K562 (cell line): ENCODE results near the gene GSTM2. TPM values are rescaled to one million over a fixed set of nuclear protein-coding genes. Genes with fewer than 3 reads are reported as not detected.

ENCODE experiments used
- ATAC-seq: fragments of 200-7000 bp; cut with Tn5 transposase; 3 replicates; pipeline ENCODE4 v1.9.1; 2020; ENCODE audit warnings: moderate library complexity
- BruUV-seq: library from RNA; stranded (reverse); fragments of 400-500 nt; replicated peaks from 2 replicates; lab custom pipeline; 2021; lab: Mats Ljungman, UMichigan
- CTCF ChIA-PET: fragments of 300-600 bp; formaldehyde crosslinking; extraction: SDS; loops from one replicate; lab custom pipeline; 2021; ENCODE audit warnings: low intra/inter-chr PET ratio; lab: Yijun Ruan, JAX
- POLR2A ChIA-PET: fragments of 300-600, 350-650 bp; sonication (Branson Sonifier 250); formaldehyde crosslinking; extraction: SDS; loops from one replicate; lab custom pipeline; 2021; ENCODE audit warnings: antibody characterized with exemption, inconsistent platforms; lab: Yijun Ruan, JAX
- DNase-seq, 4 experiments: peaks; one replicate each; pipeline versions ENCODE4 v3.0.0 to v3.0.0-alpha.2; 2011 to 2018; ENCODE audit warnings: low spot score in 3 of 4, mixed read lengths in 3 of 4; ENCODE audit errors: extremely low read depth in 1 of 4
- FAIRE-seq: peaks from 2 replicates; lab custom pipeline; 2011; peaks lifted over from hg19 to GRCh38; lab: Jason Lieb, UNC
- H2AFZ ChIP-seq: 2 replicates; pipeline ENCODE4 v1.6.0; 2011; ENCODE audit warnings: low read depth, low read length, control low read depth, inconsistent platforms
- H3K27ac ChIP-seq: fragments of 200-600 bp; 3 replicates; pipeline ENCODE4 v1.8.0; 2011; ENCODE audit warnings: low read depth, mild to moderate bottlenecking, control low read depth, inconsistent platforms, low read length, moderate library complexity, mixed read lengths; ENCODE audit errors: extremely low read depth
- H3K27me3 ChIP-seq, 2 experiments: fragments of 300-600 bp in 1 of 2; 2 replicates in 1 of 2; 3 replicates in 1 of 2; pipeline versions ENCODE4 v1.6.0 to v1.8.0; 2011; ENCODE audit warnings: inconsistent platforms in 2 of 2, low read length in 2 of 2, mild to moderate bottlenecking in 1 of 2, mixed read lengths in 1 of 2, moderate library complexity in 1 of 2; ENCODE audit not compliant: control insufficient read depth in 2 of 2, insufficient read depth in 2 of 2
- H3K36me3 ChIP-seq: fragments of 300-600 bp; 3 replicates; pipeline ENCODE4 v1.8.0; 2011; ENCODE audit warnings: mild to moderate bottlenecking, low read length, inconsistent platforms; ENCODE audit not compliant: control insufficient read depth, insufficient read depth
- H3K4me1 ChIP-seq, 2 experiments: fragments of 200-600 bp in 1 of 2; replicated peaks in 1 of 2; 2 replicates in 1 of 2; 3 replicates in 1 of 2; pipeline versions ENCODE4 v1.5.1 to v1.8.0; 2011; ENCODE audit warnings: inconsistent platforms in 2 of 2, low read length in 2 of 2, mild to moderate bottlenecking in 1 of 2, mixed read lengths in 1 of 2, moderate library complexity in 1 of 2; ENCODE audit not compliant: control insufficient read depth in 2 of 2, insufficient read depth in 2 of 2
- H3K4me2 ChIP-seq: 2 replicates; pipeline ENCODE4 v1.6.1; 2011; ENCODE audit warnings: low read length, control low read depth, inconsistent platforms, mixed read lengths; ENCODE audit not compliant: insufficient read depth
- H3K4me3 ChIP-seq: fragments of 200-600 bp; sonication (generic), shearing (Covaris generic); 2 replicates; pipeline ENCODE4 v1.5.1; 2016; ENCODE audit warnings: control low read depth, inconsistent platforms
- H3K79me2 ChIP-seq: fragments of 200-600 bp; 3 replicates; pipeline ENCODE4 v1.8.0; 2011; ENCODE audit warnings: low read length, inconsistent platforms; ENCODE audit not compliant: control insufficient read depth, insufficient read depth
- H3K9ac ChIP-seq, 2 experiments: 2 replicates each; pipeline versions ENCODE4 v1.6.0 to v1.6.1; 2011; ENCODE audit warnings: low read depth in 2 of 2, low read length in 2 of 2, control low read depth in 1 of 2, inconsistent platforms in 1 of 2, mild to moderate bottlenecking in 1 of 2, mixed read lengths in 1 of 2; ENCODE audit not compliant: insufficient read depth in 1 of 2
- H3K9me1 ChIP-seq: one replicate; pipeline ENCODE4 v1.6.0; 2011; ENCODE audit warnings: inconsistent platforms, mild to moderate bottlenecking, low read length, moderate library complexity; ENCODE audit not compliant: control insufficient read depth, insufficient read depth
- H3K9me3 ChIP-seq: replicated peaks from 2 replicates; pipeline ENCODE4 v1.5.1; 2011; ENCODE audit warnings: low read depth, low read length, inconsistent platforms; ENCODE audit not compliant: control insufficient read depth, insufficient read depth
- H4K20me1 ChIP-seq: replicated peaks from 2 replicates; pipeline ENCODE4 v1.6.1; 2011; ENCODE audit warnings: low read length, inconsistent platforms, mixed read lengths; ENCODE audit not compliant: control insufficient read depth, insufficient read depth
- ASH1L ChIP-seq: fragments of 450-650 bp; IDR thresholded peaks from 2 replicates; pipeline ENCODE4 v1.6.1; 2018; ENCODE audit warnings: borderline replicate concordance, mild to moderate bottlenecking, low read depth; ENCODE audit not compliant: partially characterized antibody
- MEF2D ChIP-seq: conservative IDR thresholded peaks from 2 replicates; pipeline ENCODE4 v1.6.1; 2016; ENCODE audit warnings: low read depth, missing genetic modification characterization, missing compliant biosample characterization
- NELFE ChIP-seq: IDR thresholded peaks from 2 replicates; pipeline ENCODE4 v1.6.1; 2011; ENCODE audit warnings: mild to moderate bottlenecking; ENCODE audit not compliant: insufficient read depth, insufficient read length
- NFIC ChIP-seq: fragments of 450-650 bp; IDR thresholded peaks from 2 replicates; pipeline ENCODE4 v1.6.1; 2017; ENCODE audit warnings: mild to moderate bottlenecking, inconsistent platforms
- NR2C2 ChIP-seq, 2 experiments: fragments of 200-800 bp in 1 of 2; sonication (Bioruptor generic) in 1 of 2; sonication (generic) in 1 of 2; formaldehyde crosslinking in 1 of 2; IDR thresholded peaks; 2 replicates each; pipeline versions ENCODE4 v1.6.1 to v1.8.0; 2016 to 2022; ENCODE audit warnings: mild to moderate bottlenecking in 1 of 2, missing compliant biosample characterization in 1 of 2, missing genetic modification characterization in 1 of 2, missing genetic modification reagents in 1 of 2
- PHB2 ChIP-seq: fragments of 450-650 bp; IDR thresholded peaks from 2 replicates; pipeline ENCODE4 v1.6.1; 2017; ENCODE audit warnings: low read depth
- ZBTB7A ChIP-seq: IDR thresholded peaks from 2 replicates; pipeline ENCODE4 v1.6.1; 2011; ENCODE audit warnings: low read depth, mild to moderate bottlenecking, low read length, moderate library complexity, borderline replicate concordance; ENCODE audit not compliant: control insufficient read depth
- ZNF121 ChIP-seq: sonication (generic); formaldehyde crosslinking; conservative IDR thresholded peaks from 2 replicates; pipeline ENCODE4 v1.8.0; 2022; ENCODE audit warnings: missing genetic modification reagents
- ZNF133 ChIP-seq: fragments of 250-450 bp; sonication (Bioruptor Pico); IDR thresholded peaks from 2 replicates; pipeline ENCODE4 v1.4.0; 2020; ENCODE audit warnings: mild to moderate bottlenecking
- ZNF77 ChIP-seq: fragments of 250-450 bp; sonication (Bioruptor Pico); IDR thresholded peaks from 2 replicates; pipeline ENCODE4 v1.5.0; 2020
- WGBS: fragments of 100-300 bp; shearing (Covaris generic); methylation state at CpG from one replicate; pipeline ENCODE4 v1.1.6; 2016; ENCODE audit warnings: low coverage, mixed read lengths; ENCODE audit not compliant: insufficient coverage; ENCODE audit errors: missing lambda C conversion rate; 5-methylcytosine and 5-hydroxymethylcytosine counted together
- in situ Hi-C: fragments of 300-500 bp; cut with MboI; formaldehyde crosslinking; loops from 4 replicates; pipeline ENCODE4 v1.15.0; 2018; ENCODE audit warnings: inconsistent platforms, mixed read lengths
- intact Hi-C: fragments of 100-400 bp; cut with micrococcal nuclease; formaldehyde crosslinking; loops from 2 replicates; pipeline ENCODE4 v1.14.2; 2022
- polyA plus RNA-seq, 8 experiments: library from polyadenylated mRNA; depleted of rRNA in 4 of 8; stranded (reverse) in 5 of 8; unstranded in 3 of 8; fragments of >200 nt; fragmentation: Nextera tagmentation in 2 of 8; fragmentation: Illumina TruSeq in 1 of 8; extraction: Ambion mirVana in 2 of 8; extraction: Trizol in 1 of 8; gene quantifications; 2 replicates each; pipeline versions ENCODE4 v1.2.1 to v1.2.3, GENCODE V29; 2011 to 2014; ENCODE audit warnings: inconsistent platforms in 1 of 8, missing spikeins in 1 of 8
- total RNA-seq, 7 experiments: library from RNA; depleted of rRNA in 6 of 7; stranded (reverse); fragments of >200 nt in 6 of 7; fragmentation: Illumina TruSeq in 2 of 7; extraction: Trizol in 2 of 7; gene quantifications; 2 replicates each; pipeline versions ENCODE4 v1.2.1 to v1.2.3, GENCODE V29; 2011 to 2021; ENCODE audit warnings: low replicate concordance in 1 of 7
- TF ChIP-seq, protein P1 (sequence below): sonication (generic); formaldehyde crosslinking; IDR thresholded peaks from 2 replicates; pipeline ENCODE4 v1.8.1; 2023; ENCODE audit warnings: missing genetic modification reagents, mild to moderate bottlenecking, borderline replicate concordance
- TF ChIP-seq, protein P2 (sequence below): sonication (generic); formaldehyde crosslinking; IDR thresholded peaks from 2 replicates; pipeline ENCODE4 v1.8.0; 2023; ENCODE audit warnings: mild to moderate bottlenecking, missing genetic modification reagents
- TF ChIP-seq, protein P3 (sequence below): fragments of 450-650 bp; IDR thresholded peaks from 2 replicates; pipeline ENCODE4 v1.6.1; 2016; ENCODE audit warnings: missing biosample characterization, missing genetic modification characterization

Gene GSTM2
- total and polyA plus RNA-seq, 9 of the 15 experiments (the other 6 are each of a cell fraction or from before 2014, with no cell fraction given), result 1.6 to 15.1 (median 6.8) TPM

DNA sequence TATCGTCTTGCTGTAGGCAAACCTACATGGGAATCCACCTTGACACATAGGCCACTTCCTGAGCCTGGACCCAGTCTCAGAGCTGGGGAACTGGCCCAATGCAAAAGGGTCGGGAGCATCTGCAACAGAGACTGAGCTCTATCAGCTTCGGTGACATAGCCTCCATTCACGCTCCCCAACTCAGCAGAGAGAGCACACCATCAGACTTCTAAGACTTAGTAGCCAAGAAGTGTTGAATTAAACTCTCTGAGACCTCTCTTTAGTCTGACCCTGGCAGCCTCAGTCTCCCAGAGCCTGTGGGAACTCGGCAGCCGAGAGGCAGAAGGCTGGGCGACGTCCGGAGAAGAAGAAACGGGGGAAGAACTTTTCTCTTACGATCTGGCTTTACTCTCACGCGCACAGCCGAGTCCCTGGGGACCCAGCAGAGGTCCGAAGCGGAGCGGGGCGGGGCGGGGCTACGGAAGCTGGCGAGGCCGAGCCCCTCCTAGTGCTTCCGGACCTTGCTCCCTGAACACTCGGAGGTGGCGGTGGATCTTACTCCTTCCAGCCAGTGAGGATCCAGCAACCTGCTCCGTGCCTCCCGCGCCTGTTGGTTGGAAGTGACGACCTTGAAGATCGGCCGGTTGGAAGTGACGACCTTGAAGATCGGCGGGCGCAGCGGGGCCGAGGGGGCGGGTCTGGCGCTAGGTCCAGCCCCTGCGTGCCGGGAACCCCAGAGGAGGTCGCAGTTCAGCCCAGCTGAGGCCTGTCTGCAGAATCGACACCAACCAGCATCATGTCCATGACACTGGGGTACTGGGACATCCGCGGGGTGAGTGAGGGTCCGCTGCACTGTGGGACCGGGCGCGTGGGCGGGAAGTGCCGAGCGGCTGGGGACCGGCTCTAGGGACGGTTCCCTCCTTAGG lies 12.0 kb upstream of the GSTM2 start, which contains the start of gene GSTM4:
GSTM4 (plus strand) TSS at position 485 of the 905 bp plus-strand sequence; CDS start at position 776, 291 bp downstream.
- intact Hi-C loops, result no loop called here
- H3K36me3 ChIP-seq, result peaks cover 14% of the 10 kb centered on the region; the same call in 1 of the 3 replicates
- POLR2A ChIA-PET, result interaction anchor here (0.5 to 2.3 kb wide), 13 partner anchors 10 to 496 kb away, joined by 3 to 6 read pairs (median 3); partner anchors contain the start of genes GNAI3, GSTM2 and STRIP1
- DNase-seq (peak; percentile 89 to 95 (median 92)), ATAC-seq (peak; percentile 98), FAIRE-seq (peak; percentile 90)
- CTCF ChIA-PET, result no interaction called here
- no peaks in the 10 kb centered on the region for H3K9me1 ChIP-seq
- peak within 1 kb of the TSS; percentile 80 for H3K27ac ChIP-seq
- no peaks in the 10 kb centered on the region for H4K20me1 ChIP-seq
- H3K27me3 ChIP-seq, result 0 out of 5 replicates have a peak, but pooled peaks cover 0 to 2% of the 10 kb centered on the region in 2 experiments
- in situ Hi-C loops, result no loop called here
- peak within 1 kb of the TSS; percentile 99 for H2AFZ ChIP-seq
- TSS peak; percentile 89 for BruUV-seq
- peak within 1 kb of the TSS; percentile 83 to 94 for H3K9ac ChIP-seq
- under 1% methylated on average over 48 of the region's 54 CpGs for WGBS
- peaks cover 0 to 24% of the 10 kb centered on the region in 2 experiments; a peak in 3 of 5 replicates for H3K4me1 ChIP-seq
- H3K9me3 ChIP-seq, result no peaks in the 10 kb centered on the region
- 0 out of 3 replicates have a peak, but pooled peaks cover 2% of the 10 kb centered on the region for H3K79me2 ChIP-seq
- H3K4me2 ChIP-seq, result peak within 1 kb of the TSS; percentile 96
- peak within 1 kb of the TSS; percentile 68 for H3K4me3 ChIP-seq
- TF ChIP-seq, protein P1, sequence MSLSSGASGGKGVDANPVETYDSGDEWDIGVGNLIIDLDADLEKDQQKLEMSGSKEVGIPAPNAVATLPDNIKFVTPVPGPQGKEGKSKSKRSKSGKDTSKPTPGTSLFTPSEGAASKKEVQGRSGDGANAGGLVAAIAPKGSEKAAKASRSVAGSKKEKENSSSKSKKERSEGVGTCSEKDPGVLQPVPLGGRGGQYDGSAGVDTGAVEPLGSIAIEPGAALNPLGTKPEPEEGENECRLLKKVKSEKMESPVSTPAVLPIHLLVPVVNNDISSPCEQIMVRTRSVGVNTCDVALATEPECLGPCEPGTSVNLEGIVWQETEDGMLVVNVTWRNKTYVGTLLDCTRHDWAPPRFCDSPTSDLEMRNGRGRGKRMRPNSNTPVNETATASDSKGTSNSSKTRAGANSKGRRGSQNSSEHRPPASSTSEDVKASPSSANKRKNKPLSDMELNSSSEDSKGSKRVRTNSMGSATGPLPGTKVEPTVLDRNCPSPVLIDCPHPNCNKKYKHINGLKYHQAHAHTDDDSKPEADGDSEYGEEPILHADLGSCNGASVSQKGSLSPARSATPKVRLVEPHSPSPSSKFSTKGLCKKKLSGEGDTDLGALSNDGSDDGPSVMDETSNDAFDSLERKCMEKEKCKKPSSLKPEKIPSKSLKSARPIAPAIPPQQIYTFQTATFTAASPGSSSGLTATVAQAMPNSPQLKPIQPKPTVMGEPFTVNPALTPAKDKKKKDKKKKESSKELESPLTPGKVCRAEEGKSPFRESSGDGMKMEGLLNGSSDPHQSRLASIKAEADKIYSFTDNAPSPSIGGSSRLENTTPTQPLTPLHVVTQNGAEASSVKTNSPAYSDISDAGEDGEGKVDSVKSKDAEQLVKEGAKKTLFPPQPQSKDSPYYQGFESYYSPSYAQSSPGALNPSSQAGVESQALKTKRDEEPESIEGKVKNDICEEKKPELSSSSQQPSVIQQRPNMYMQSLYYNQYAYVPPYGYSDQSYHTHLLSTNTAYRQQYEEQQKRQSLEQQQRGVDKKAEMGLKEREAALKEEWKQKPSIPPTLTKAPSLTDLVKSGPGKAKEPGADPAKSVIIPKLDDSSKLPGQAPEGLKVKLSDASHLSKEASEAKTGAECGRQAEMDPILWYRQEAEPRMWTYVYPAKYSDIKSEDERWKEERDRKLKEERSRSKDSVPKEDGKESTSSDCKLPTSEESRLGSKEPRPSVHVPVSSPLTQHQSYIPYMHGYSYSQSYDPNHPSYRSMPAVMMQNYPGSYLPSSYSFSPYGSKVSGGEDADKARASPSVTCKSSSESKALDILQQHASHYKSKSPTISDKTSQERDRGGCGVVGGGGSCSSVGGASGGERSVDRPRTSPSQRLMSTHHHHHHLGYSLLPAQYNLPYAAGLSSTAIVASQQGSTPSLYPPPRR (CRISPR knock-in tag), result no peak
- TF ChIP-seq ZNF77 (CRISPR knock-in tag) (no peak), ZNF121 (CRISPR knock-in tag) (peak; percentile 59), PHB2 (no peak), MEF2D (no peak), NELFE (no peak), NFIC (no peak), ZBTB7A (peak; percentile 90), ZNF133 (CRISPR knock-in tag) (no peak), ASH1L (no peak), NR2C2 (CRISPR knock-in tag; IDR thresholded peaks at IDR 0.05) (no peak; the same call in 1 of the 2 replicates), NR2C2 (tag; IDR thresholded peaks at IDR 0.05) (peak; percentile 84)
- TF ChIP-seq, protein P2, sequence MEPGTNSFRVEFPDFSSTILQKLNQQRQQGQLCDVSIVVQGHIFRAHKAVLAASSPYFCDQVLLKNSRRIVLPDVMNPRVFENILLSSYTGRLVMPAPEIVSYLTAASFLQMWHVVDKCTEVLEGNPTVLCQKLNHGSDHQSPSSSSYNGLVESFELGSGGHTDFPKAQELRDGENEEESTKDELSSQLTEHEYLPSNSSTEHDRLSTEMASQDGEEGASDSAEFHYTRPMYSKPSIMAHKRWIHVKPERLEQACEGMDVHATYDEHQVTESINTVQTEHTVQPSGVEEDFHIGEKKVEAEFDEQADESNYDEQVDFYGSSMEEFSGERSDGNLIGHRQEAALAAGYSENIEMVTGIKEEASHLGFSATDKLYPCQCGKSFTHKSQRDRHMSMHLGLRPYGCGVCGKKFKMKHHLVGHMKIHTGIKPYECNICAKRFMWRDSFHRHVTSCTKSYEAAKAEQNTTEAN (CRISPR knock-in tag), result no peak
- TF ChIP-seq, protein P3, sequence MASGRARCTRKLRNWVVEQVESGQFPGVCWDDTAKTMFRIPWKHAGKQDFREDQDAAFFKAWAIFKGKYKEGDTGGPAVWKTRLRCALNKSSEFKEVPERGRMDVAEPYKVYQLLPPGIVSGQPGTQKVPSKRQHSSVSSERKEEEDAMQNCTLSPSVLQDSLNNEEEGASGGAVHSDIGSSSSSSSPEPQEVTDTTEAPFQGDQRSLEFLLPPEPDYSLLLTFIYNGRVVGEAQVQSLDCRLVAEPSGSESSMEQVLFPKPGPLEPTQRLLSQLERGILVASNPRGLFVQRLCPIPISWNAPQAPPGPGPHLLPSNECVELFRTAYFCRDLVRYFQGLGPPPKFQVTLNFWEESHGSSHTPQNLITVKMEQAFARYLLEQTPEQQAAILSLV (tag), result no peak
